Measurements from ENCODE around the gene DCUN1D5.

DNA sequence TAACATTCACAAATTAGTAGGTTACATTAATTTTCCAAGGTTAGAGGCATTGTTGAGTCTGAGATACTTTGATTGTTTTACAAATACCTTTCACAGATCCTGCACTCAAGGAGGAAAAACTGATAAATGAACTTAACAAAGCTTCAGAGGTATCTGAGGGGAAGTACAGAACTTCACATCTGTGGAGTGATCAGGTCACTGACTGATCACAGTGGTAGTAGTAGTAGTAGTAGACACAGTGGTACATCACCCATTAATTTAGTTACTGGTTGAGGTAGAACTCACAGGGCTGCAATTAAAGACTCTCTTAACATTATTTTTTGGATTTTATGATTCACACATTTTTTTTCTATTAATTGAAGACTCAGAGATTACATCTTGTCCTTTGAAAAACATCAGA is 56.7 kb downstream of the DCUN1D5 start:
- no peak for TF ChIP-seq POLR2AphosphoS5 (IDR thresholded peaks at IDR 0.05; ENCODE audit: low read depth, low read length)
- TF ChIP-seq, protein P1, sequence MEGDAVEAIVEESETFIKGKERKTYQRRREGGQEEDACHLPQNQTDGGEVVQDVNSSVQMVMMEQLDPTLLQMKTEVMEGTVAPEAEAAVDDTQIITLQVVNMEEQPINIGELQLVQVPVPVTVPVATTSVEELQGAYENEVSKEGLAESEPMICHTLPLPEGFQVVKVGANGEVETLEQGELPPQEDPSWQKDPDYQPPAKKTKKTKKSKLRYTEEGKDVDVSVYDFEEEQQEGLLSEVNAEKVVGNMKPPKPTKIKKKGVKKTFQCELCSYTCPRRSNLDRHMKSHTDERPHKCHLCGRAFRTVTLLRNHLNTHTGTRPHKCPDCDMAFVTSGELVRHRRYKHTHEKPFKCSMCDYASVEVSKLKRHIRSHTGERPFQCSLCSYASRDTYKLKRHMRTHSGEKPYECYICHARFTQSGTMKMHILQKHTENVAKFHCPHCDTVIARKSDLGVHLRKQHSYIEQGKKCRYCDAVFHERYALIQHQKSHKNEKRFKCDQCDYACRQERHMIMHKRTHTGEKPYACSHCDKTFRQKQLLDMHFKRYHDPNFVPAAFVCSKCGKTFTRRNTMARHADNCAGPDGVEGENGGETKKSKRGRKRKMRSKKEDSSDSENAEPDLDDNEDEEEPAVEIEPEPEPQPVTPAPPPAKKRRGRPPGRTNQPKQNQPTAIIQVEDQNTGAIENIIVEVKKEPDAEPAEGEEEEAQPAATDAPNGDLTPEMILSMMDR (IDR thresholded peaks at IDR 0.05), result no peak
- TF ChIP-seq SIN3A (IDR thresholded peaks at IDR 0.05; ENCODE audit: borderline replicate concordance, insufficient read depth, low read depth, low read length), result no peak
- TF ChIP-seq, protein P2, sequence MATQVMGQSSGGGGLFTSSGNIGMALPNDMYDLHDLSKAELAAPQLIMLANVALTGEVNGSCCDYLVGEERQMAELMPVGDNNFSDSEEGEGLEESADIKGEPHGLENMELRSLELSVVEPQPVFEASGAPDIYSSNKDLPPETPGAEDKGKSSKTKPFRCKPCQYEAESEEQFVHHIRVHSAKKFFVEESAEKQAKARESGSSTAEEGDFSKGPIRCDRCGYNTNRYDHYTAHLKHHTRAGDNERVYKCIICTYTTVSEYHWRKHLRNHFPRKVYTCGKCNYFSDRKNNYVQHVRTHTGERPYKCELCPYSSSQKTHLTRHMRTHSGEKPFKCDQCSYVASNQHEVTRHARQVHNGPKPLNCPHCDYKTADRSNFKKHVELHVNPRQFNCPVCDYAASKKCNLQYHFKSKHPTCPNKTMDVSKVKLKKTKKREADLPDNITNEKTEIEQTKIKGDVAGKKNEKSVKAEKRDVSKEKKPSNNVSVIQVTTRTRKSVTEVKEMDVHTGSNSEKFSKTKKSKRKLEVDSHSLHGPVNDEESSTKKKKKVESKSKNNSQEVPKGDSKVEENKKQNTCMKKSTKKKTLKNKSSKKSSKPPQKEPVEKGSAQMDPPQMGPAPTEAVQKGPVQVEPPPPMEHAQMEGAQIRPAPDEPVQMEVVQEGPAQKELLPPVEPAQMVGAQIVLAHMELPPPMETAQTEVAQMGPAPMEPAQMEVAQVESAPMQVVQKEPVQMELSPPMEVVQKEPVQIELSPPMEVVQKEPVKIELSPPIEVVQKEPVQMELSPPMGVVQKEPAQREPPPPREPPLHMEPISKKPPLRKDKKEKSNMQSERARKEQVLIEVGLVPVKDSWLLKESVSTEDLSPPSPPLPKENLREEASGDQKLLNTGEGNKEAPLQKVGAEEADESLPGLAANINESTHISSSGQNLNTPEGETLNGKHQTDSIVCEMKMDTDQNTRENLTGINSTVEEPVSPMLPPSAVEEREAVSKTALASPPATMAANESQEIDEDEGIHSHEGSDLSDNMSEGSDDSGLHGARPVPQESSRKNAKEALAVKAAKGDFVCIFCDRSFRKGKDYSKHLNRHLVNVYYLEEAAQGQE (IDR thresholded peaks at IDR 0.05; ENCODE audit: insufficient read depth in 1 of 2, low read depth in 2 of 2, low read length in 1 of 2), result no peak

Data from Panc1 (cell line).